Measurements from ENCODE around the gene SOWAHA.

DNA sequence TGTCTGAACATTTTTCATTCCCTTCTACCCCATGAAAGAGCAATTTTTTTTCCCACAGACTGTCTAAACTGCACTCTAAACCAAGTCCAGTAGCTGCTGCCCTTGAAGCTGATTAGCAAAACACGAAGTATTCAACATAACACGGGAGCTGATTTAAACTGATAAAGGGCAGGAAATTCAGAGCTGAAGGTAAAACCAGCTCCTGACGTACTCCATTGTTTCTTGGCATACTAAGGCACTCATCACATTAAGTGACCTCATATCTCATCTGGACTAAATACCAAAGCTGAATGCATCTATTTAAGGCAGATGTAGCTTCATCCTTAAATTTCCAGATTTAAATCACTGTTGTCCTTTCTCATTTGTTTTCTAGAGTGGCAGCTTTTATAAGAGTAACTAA is 41.2 kb downstream of the SOWAHA start:
- TF ChIP-seq POLR2A (IDR thresholded peaks at IDR 0.05; ENCODE audit: extremely low read depth, insufficient read length) (no peak), MYC (IDR thresholded peaks at IDR 0.05; ENCODE audit: low read depth, low read length) (no peak)
- TF ChIP-seq, protein P1, sequence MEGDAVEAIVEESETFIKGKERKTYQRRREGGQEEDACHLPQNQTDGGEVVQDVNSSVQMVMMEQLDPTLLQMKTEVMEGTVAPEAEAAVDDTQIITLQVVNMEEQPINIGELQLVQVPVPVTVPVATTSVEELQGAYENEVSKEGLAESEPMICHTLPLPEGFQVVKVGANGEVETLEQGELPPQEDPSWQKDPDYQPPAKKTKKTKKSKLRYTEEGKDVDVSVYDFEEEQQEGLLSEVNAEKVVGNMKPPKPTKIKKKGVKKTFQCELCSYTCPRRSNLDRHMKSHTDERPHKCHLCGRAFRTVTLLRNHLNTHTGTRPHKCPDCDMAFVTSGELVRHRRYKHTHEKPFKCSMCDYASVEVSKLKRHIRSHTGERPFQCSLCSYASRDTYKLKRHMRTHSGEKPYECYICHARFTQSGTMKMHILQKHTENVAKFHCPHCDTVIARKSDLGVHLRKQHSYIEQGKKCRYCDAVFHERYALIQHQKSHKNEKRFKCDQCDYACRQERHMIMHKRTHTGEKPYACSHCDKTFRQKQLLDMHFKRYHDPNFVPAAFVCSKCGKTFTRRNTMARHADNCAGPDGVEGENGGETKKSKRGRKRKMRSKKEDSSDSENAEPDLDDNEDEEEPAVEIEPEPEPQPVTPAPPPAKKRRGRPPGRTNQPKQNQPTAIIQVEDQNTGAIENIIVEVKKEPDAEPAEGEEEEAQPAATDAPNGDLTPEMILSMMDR (IDR thresholded peaks at IDR 0.05; ENCODE audit: low read depth, low read length), result no peak
- TF ChIP-seq, protein P2, sequence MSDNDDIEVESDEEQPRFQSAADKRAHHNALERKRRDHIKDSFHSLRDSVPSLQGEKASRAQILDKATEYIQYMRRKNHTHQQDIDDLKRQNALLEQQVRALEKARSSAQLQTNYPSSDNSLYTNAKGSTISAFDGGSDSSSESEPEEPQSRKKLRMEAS (IDR thresholded peaks at IDR 0.05; ENCODE audit: low read depth, low read length), result no peak

All from NB4 (cell line).